C4-2B (cell line): ENCODE measurements around the gene CRK.
"Not testable (repeated sequence)": the region's sequence is repeated elsewhere in the genome, so short reads cannot be mapped to it uniquely, and the experiment has no call there.

Experiments
- H3K27ac ChIP-seq: fragments of 450-650 bp; 2 replicates; pipeline ENCODE4 v1.5.1; 2017
- CTCF ChIP-seq: fragments of 450-650 bp; conservative IDR thresholded peaks from 2 replicates; pipeline ENCODE4 v1.5.1; 2017; ENCODE audit warnings: mild to moderate bottlenecking
- ZFX ChIP-seq: fragments of 450-650 bp; IDR thresholded peaks from 2 replicates; pipeline ENCODE4 v1.6.1; 2017

The CRK gene

GRCh38 chr17:1434150-1434549 lies 21.9 kb downstream of the CRK start:
- peak overlapping the region; percentile 13; the same call in 1 of the 2 replicates for H3K27ac ChIP-seq
- no peak for TF ChIP-seq ZFX
- no peak for TF ChIP-seq CTCF

GRCh38 chr17:1431631-1432104 lies 24.4 kb downstream of the CRK start:
- TF ChIP-seq CTCF (no peak), ZFX (no peak)
- H3K27ac ChIP-seq: no peak overlapping the region

- TF ChIP-seq ZFX: no peak
- no peak for TF ChIP-seq CTCF
- H3K27ac ChIP-seq: no peak overlapping the region
These were observed 32.4 kb downstream of the CRK start for GRCh38 chr17:1423456-1424135.

GRCh38 chr17:1422885-1423284 lies 33.1 kb downstream of the CRK start:
- no peak for TF ChIP-seq ZFX
- no peak for TF ChIP-seq CTCF
- H3K27ac ChIP-seq: no peak overlapping the region

- no peak overlapping the region for H3K27ac ChIP-seq
- TF ChIP-seq ZFX (no peak), CTCF (no peak)
These were observed 34.6 kb downstream of the CRK start for GRCh38 chr17:1421470-1421869.

GRCh38 chr17:1420981-1421380 lies 35.1 kb downstream of the CRK start:
- no peak for TF ChIP-seq ZFX
- no peak for TF ChIP-seq CTCF
- no peak overlapping the region for H3K27ac ChIP-seq

GRCh38 chr17:1420163-1420562 lies 35.9 kb downstream of the CRK start:
- no peak overlapping the region for H3K27ac ChIP-seq
- TF ChIP-seq CTCF: no peak
- TF ChIP-seq ZFX: no peak

- H3K27ac ChIP-seq: not testable (repeated sequence)
These were observed 37.6 kb downstream of the CRK start for GRCh38 chr17:1418476-1418875.
